MG63 (cell line): ENCODE data around the gene MRPL3. TPM values are rescaled to one million over a fixed set of nuclear protein-coding genes. Genes with fewer than 3 reads are reported as not detected.
A peak's percentile ranks its signal among the peaks of the same experiment; 100 is the strongest.

ENCODE experiments used
- DNase-seq: peaks from one replicate; pipeline ENCODE4 v3.0.0-alpha.2; 2020
- H3K27me3 ChIP-seq: fragments of 250-450 bp; sonication (Bioruptor Pico); 2 replicates; pipeline ENCODE4 v1.5.1; 2020; ENCODE audit warnings: mild to moderate bottlenecking, moderate library complexity
- H3K36me3 ChIP-seq: fragments of 250-450 bp; sonication (Bioruptor Pico); 2 replicates; pipeline ENCODE4 v1.5.1; 2020; ENCODE audit warnings: mild to moderate bottlenecking, moderate library complexity
- H3K4me3 ChIP-seq: fragments of 250-450 bp; sonication (Bioruptor Pico); 2 replicates; pipeline ENCODE4 v1.5.1; 2020; ENCODE audit warnings: mild to moderate bottlenecking, moderate library complexity
- H3K9me3 ChIP-seq: fragments of 250-450 bp; sonication (Bioruptor Pico); 2 replicates; pipeline ENCODE4 v1.5.1; 2020; ENCODE audit warnings: mild to moderate bottlenecking, moderate library complexity
- total RNA-seq: library from RNA; depleted of rRNA; stranded (reverse); fragments of >200 nt; shearing (Covaris generic); gene quantifications from 2 replicates; pipeline ENCODE4 v1.2.3, GENCODE V29; 2014; ENCODE audit warnings: low replicate concordance; rRNA removed

MRPL3 gene
- total RNA-seq, result 334 and 451 TPM in 2 replicates

DNA sequence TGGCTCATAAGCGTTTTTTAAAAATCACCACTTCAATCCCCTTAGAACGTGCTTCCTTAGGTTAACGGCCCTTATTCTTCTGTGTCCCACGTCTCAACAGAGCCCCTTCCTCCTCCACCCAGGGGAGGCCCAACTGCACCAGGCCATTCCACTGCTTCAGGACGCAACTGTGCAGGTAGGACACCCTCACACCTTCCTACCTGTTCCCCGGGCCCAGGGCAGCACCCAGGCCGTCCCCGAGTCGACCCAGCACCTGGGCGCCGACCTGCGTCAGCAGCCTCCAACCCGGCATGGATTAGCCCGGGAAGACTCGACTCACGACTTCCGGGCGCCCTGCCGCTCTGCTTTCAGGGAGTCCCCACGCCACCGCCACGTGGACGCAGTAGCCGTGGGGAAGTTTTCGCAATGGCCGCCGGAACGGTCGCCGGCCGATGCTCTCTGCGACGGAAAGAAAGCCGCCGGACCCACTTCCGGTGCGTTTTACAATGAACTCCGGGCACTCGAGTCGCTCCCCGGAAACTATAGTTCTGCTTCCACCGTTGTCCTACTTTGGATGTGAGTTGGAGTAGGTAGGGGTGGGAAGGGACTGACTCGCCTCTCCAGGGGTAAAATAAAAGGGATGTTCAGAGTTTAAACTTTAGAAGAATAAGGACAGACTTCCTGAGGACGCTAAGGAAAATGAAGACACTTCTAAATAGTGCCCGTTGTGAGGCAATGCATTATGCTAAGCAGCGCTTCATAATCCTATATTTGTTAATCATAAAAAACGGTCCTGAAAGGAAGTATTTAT is at the start of gene MRPL3:
Gene MRPL3, minus strand, starts transcription at position 442 of the 790 bp plus-strand sequence. Its CDS starts 150 bp downstream, at position 292.
- Histone ChIP-seq H3K27me3 (no peaks in the 10 kb centered on the region), H3K36me3 (peaks cover 38% of the 10 kb centered on the region), H3K4me3 (peak within 1 kb of the TSS; percentile 96), H3K9me3 (no peaks in the 10 kb centered on the region)
- peak; percentile 88 for DNase-seq

- Histone ChIP-seq H3K9me3 (no peaks in the 10 kb centered on the region), H3K27me3 (peaks cover 10% of the 10 kb centered on the region), H3K4me3 (no peak overlapping the region), H3K36me3 (no peaks in the 10 kb centered on the region)
- DNase-seq, result no peak
Measured at GRCh38 chr3:131551761-131552160, 49.0 kb upstream of the MRPL3 start.

DNA sequence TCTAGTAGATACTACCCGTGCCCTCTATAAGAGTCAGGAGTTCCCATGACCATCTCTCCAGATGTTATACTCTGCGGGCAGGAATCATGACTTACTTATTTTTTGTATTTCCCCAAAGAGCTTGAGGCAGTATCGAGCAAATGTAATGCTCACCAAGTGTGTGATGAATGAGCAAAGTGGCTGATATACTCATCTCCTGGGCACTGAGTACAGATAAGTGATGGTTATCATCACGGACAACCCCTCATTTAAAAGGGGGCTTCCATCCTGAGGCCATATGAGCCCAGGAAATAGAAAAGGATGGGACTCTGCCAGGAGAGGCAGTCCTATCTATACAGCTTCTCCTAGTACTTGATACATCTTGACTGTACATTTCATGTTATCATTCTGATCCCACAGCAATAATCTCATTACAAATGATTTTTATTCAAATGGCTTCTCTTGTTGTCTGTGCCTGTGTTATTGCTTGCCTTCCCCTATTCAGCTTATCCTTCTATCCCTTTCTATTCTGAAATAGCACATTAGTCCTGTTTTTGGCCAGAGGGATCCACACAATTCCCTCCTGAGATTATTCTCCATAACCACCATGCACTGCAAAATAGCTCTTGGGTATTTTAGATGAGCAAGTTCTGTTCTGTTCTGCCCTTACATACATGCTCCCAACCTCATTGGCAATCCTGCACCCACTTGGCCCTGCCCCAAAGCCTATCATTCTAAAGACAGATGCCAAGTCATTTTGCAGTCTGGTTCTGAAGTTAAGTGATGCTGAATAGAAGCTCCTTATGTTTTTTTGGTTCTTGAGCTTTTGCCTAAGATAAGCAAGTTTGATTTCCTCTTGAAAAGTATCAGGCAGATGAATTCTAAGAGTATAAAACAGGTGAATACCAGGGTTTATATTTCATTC is 48.0 kb upstream of the MRPL3 start:
- Histone ChIP-seq H3K27me3 (peaks cover 10% of the 10 kb centered on the region), H3K36me3 (no peaks in the 10 kb centered on the region), H3K4me3 (no peak overlapping the region), H3K9me3 (no peaks in the 10 kb centered on the region)
- no peak for DNase-seq

DNA sequence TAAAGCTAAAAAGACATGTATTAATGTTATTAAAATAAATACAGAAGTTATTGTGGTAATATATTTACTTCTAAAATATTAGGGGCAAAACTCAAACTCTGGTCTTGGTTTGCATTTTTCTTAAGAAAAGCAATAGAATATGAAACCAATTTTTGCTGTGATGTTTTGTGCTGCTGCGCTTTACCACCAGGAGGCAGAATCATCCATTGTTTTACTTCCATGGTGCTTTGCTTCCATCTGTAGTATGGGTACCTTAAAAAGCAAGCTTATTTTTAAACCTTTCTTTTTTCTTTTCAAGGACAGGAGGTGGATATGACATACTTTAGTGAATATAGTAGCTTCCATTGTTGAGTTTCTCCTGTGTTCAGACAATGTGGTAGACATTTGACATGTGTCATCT is 46.6 kb upstream of the MRPL3 start:
- Histone ChIP-seq H3K36me3 (no peaks in the 10 kb centered on the region), H3K9me3 (no peaks in the 10 kb centered on the region), H3K27me3 (peaks cover 10% of the 10 kb centered on the region), H3K4me3 (no peak overlapping the region)
- no peak for DNase-seq

- H3K4me3 ChIP-seq, result no peak overlapping the region
- no peaks in the 10 kb centered on the region for H3K9me3 ChIP-seq
- H3K36me3 ChIP-seq, result no peaks in the 10 kb centered on the region
- no peak for DNase-seq
- H3K27me3 ChIP-seq, result peaks cover 10% of the 10 kb centered on the region
Measured at GRCh38 chr3:131547585-131547984, 44.8 kb upstream of the MRPL3 start.

DNA sequence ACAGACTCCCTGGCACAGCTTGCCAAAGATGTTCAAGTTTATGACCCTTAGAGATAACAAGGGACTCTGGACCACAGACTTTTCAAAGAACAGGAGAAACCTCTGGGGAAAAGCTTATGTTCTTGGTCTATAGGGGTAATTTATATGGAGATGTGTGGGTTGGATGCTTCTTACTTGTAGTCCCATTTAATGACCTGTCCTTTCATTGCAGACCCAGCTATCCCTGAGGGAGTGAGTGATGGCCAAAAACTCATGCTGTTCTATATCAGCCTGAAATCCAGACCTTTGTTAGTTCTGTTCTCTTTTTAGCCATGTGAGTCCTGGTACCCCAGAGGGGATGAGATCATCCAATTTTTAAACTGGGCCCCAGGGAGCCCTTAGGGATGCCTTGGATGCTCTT is 43.7 kb upstream of the MRPL3 start:
- Histone ChIP-seq H3K36me3 (no peaks in the 10 kb centered on the region), H3K4me3 (no peak overlapping the region), H3K27me3 (peaks cover 10% of the 10 kb centered on the region), H3K9me3 (no peaks in the 10 kb centered on the region)
- no peak for DNase-seq

DNA sequence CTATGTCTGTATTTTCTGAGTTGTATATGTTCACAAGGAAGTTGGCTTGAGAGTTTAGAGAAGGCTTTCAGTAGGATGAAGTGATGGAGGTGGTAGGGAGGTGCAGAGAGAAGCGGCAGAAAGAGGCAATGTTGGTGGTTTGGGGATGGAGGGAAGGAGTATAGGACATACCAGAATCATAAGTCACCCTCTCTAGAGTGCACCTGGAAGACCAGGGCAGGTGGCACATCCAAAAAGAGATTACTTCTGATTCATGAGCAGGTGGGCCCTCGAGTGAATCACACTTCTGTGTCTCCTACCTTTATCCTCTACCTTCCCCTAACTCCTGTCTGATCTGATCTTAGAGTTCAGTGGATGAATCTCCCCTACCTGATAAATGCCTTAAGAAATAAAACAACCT is 41.8 kb upstream of the MRPL3 start:
- Histone ChIP-seq H3K36me3 (no peaks in the 10 kb centered on the region), H3K9me3 (no peaks in the 10 kb centered on the region), H3K4me3 (no peak overlapping the region), H3K27me3 (no peaks in the 10 kb centered on the region)
- DNase-seq, result no peak

DNA sequence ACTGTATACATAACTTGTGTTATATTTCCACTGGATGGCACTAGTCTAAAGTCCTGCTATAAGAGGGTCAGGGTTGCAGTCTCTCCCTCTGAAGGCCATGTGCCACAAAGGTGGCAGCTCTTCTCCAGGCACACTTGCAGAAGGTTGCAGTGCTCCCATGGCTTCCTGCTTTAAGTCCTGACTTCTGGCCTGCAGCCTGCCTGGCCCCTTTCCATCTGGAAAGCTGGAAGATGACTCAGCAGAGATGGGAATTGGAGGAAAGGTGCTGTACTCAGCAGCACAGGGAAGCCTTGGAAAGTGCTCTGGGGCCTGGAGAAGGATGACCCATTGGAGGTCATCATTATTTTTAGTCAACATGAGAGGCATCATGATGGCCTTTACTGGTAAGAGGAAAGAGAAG is 40.9 kb upstream of the MRPL3 start:
- peak; percentile 95 for DNase-seq
- H3K36me3 ChIP-seq, result no peaks in the 10 kb centered on the region
- H3K27me3 ChIP-seq, result no peaks in the 10 kb centered on the region
- H3K4me3 ChIP-seq, result no peak overlapping the region
- H3K9me3 ChIP-seq, result peaks cover 4% of the 10 kb centered on the region; the same call in 1 of the 2 replicates

GRCh38 chr3:131541288-131541687 is 38.5 kb upstream of the MRPL3 start:
- Histone ChIP-seq H3K4me3 (no peak overlapping the region), H3K36me3 (no peaks in the 10 kb centered on the region), H3K27me3 (no peaks in the 10 kb centered on the region), H3K9me3 (peaks cover 6% of the 10 kb centered on the region)
- no peak for DNase-seq

DNA sequence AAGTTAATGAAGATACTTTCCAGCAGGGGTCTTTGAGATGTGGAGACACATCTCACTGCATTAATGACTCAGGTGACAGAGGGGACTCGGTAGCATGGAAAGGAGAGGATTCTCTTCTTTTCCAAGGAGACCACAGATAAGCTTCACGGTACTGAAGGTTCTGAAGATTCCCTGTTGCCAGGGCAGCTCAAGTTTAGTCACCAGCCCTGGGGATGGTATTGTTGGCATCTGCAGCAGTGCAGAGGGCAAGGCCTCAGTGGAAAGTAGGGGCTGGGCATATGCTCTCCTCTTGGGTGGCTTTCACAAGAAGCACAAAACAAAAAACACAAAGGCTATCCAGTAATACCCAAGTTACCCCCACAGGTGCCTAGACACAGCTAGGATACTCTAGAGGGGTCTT is 38.0 kb upstream of the MRPL3 start:
- peak; percentile 30 for DNase-seq
- H3K27me3 ChIP-seq, result no peaks in the 10 kb centered on the region
- H3K9me3 ChIP-seq, result peaks cover 6% of the 10 kb centered on the region
- no peak overlapping the region for H3K4me3 ChIP-seq
- no peaks in the 10 kb centered on the region for H3K36me3 ChIP-seq

GRCh38 chr3:131540143-131540542 is 37.4 kb upstream of the MRPL3 start:
- peaks cover 6% of the 10 kb centered on the region for H3K9me3 ChIP-seq
- no peak for DNase-seq
- H3K27me3 ChIP-seq, result no peaks in the 10 kb centered on the region
- H3K4me3 ChIP-seq, result no peak overlapping the region
- H3K36me3 ChIP-seq, result no peaks in the 10 kb centered on the region

DNA sequence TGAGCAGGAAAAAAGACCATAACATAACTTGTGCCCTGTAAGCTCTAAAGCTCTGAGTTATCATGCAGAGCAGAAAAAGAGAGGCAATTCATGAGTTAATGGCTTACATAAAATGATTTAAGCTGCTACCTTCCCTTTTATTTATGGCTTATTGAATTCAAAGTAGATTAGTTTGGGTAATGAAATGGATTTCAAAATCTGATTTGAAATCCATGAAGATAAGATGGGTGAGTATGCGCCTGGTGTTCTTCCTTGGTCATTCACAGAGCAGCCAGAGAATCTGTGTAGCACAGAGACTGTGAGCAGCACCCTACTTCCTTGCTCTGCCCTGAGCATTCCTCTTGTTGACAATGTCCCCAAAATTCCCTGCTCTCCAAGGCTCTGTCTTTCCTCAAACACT is 36.2 kb upstream of the MRPL3 start:
- Histone ChIP-seq H3K27me3 (no peaks in the 10 kb centered on the region), H3K4me3 (no peak overlapping the region), H3K36me3 (no peaks in the 10 kb centered on the region), H3K9me3 (peaks cover 6% of the 10 kb centered on the region)
- DNase-seq, result no peak

GRCh38 chr3:131537531-131537930 is 34.8 kb upstream of the MRPL3 start:
- Histone ChIP-seq H3K36me3 (no peaks in the 10 kb centered on the region), H3K27me3 (no peaks in the 10 kb centered on the region), H3K4me3 (no peak overlapping the region), H3K9me3 (peaks cover 6% of the 10 kb centered on the region)
- DNase-seq, result no peak

DNA sequence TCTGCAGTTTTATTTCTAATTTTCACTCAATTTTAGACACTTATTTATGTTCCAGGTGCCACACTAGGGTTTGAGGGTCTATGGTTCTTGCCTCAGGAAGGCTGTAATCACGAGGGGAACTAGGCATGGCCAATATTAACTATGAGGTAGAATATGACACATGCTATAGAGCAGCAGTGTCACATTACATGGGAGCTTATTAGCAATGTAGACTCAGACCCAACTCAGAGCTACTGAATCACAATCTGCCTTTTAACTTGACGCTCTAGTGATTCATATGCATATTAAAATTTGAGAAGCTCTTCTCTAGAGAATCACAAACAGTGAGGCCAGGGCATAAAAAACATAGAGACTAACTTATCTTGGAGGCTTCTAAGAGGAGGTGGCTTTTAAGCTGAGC is 32.8 kb upstream of the MRPL3 start:
- no peak overlapping the region for H3K4me3 ChIP-seq
- H3K9me3 ChIP-seq, result peaks cover 6% of the 10 kb centered on the region
- no peaks in the 10 kb centered on the region for H3K27me3 ChIP-seq
- H3K36me3 ChIP-seq, result no peaks in the 10 kb centered on the region
- peak; percentile 11 for DNase-seq

- Histone ChIP-seq H3K4me3 (no peak overlapping the region), H3K27me3 (no peaks in the 10 kb centered on the region), H3K9me3 (peaks cover 6% of the 10 kb centered on the region), H3K36me3 (no peaks in the 10 kb centered on the region)
- peak; percentile 93 for DNase-seq
Measured at GRCh38 chr3:131535131-131535530, 32.4 kb upstream of the MRPL3 start.

DNA sequence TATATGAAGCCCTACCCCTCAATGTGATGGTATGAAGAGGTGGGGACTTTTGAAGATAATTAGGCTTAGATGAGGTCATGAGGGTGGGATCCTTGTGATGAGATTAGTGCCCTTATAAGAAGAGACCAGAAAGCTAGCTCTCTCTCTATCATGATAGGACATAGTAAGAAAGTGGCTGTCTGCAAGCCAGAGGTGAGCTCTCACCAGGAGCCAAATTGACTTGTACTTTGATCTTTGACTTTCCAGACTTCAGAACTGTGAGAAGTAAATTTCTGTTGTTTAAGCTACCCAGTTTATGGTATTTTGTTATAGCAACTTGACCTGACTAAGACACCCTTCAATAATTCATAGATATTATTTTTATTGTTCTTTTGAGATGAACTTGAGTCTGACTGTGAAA is 29.9 kb upstream of the MRPL3 start:
- Histone ChIP-seq H3K36me3 (no peaks in the 10 kb centered on the region), H3K4me3 (no peak overlapping the region)
- DNase-seq, result no peak

GRCh38 chr3:131530843-131531242 is 28.1 kb upstream of the MRPL3 start:
- Histone ChIP-seq H3K9me3 (no peaks in the 10 kb centered on the region), H3K4me3 (no peak overlapping the region), H3K27me3 (no peaks in the 10 kb centered on the region), H3K36me3 (no peaks in the 10 kb centered on the region)
- DNase-seq, result no peak

More for the DNA sequence above, 29.9 kb upstream of the MRPL3 start:
- Histone ChIP-seq H3K27me3 (no peaks in the 10 kb centered on the region), H3K9me3 (no peaks in the 10 kb centered on the region)
